GM20431 (cell line): ENCODE data around the gene BPIFB2.
"Not testable (repeated sequence)": the region's sequence is repeated elsewhere in the genome, so short reads cannot be mapped to it uniquely, and the experiment has no call there.

Source experiments
- in situ Hi-C: fragments of 300-500 bp; cut with MseI, MboI; formaldehyde crosslinking; loops from one replicate; pipeline ENCODE4 v1.15.0; 2020; ENCODE audit warnings: low sequenced_read_pairs; ENCODE audit not compliant: unreplicated experiment

The BPIFB2 gene

DNA sequence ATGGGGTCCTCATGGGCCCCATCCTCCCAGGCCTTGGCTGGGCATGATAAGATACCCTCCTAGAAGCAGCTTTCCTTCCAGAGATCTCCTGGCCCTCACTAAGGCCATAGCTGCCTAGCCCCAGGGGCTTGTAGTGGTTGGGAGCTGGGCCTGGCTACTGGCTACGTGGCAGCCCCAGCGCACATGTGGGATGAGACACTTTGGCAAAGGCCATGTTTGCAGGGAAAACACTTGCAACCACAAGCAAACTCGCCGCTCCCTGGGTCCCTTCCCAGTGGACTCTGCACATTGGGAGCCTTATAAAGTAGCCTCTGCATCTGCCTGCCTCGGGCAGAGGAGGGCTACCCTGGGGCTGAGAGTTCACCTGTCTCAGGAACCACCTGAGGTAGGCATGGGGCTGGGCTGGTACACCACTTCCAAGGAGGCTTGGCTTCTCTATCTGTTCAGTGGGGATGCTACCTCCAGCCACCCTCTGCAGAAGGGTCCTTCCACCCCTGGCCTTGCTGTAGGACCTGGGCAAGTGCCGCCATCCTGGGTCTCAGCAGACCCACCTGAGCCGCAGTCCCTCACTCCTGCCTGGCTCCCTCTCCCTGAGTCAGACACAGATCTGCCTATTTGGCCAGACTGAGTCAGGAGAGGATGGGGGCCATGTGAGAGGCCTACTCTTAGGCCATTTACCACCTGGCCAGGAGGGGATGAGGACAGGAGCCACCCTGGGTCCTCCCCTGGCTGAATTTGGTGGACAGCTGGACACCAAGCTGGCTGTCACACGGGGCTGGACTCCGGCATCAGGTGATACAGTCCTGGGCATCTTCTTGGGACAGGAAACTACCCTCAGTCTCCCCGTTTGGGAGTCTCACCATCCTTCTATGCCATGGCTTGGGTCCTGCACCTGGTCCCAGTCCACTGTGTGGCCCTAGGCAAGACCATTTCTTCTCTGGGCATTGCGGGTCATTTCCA lies at the start of gene BPIFB2:
TSS of gene BPIFB2 (plus strand) at position 329 of the 960 bp plus-strand sequence. CDS start 871 bp downstream, outside the sequence.
- in situ Hi-C loops, result no loop called here

DNA sequence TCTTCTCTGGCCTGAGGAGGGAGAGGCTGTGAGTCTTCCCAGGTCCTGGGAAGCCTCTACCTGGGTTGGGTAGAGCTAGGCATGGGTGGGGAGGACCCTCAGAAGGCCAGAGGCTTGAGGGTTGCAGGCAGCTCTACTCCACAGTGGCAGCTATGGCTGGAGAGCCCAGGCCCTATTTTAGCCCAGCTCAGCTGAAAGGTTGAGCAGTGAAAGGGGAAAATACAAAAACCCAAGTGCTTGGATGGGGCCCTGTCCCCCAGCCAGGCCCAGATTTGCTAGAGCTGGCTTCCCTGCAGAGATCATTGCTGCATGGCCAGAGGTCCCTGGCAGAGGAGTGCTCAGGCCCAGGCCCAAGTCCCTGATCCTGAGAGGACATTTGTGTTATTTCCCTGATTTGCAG lies 48.9 kb upstream of the BPIFB2 start:
- in situ Hi-C loops, result no loop called here

DNA sequence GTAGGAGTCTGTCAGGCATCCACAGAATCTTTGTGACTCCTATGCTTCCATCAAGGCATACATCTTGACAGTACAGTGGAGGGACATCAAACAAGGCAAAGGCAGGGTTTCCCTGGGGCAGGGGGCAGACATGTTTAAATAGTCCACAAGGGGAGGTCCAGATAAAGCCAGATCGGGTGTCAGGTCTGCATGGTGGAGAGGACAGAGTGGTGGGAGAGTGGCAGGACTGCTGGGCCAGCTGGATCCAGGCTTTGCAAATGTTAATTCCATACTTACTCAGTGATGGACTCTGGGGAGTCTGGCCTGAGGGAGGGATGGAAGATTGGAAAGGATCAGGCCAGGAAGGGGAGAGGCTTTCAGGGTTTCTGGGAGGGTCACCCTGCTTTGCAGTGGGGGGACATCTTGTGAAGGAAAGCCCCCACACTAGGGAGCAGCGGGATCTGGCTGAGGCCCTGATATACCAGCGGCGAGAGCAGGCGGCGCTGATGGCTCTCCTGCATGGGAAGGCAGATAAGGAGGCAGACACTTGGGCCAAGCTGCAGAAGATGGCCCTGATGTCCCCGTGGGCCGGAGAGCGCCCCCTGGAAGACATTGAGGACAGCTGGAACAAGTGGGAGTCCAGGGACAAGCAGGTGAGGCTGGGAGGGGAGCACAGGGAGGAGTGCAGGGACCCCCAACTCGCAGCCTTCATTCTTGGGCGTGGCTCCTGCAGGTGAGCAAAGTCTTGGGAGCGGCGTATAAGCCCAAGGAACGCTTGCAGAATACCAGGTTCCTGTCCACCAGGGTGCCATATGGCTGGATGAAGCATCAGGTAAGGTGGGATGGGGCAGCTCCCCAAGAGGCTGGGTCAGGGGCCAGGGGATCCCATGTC lies 47.9 kb upstream of the BPIFB2 start:
- in situ Hi-C loops, result no loop called here

DNA sequence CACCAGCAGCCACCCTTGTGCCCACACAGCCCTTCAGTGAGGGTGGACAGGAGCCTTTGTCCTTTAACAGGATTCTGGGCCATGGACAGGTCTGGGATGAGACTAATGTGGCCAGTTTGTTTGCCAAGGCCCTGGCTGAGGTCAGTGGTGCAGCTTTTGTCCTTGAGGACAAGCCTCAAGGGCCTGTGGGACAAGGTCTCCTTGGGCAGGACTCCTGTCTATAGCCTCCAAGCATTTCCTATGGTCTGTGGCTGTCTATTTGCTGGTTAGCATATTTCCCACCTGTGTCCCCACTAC lies 47.3 kb upstream of the BPIFB2 start:
- in situ Hi-C loops, result no loop called here

DNA sequence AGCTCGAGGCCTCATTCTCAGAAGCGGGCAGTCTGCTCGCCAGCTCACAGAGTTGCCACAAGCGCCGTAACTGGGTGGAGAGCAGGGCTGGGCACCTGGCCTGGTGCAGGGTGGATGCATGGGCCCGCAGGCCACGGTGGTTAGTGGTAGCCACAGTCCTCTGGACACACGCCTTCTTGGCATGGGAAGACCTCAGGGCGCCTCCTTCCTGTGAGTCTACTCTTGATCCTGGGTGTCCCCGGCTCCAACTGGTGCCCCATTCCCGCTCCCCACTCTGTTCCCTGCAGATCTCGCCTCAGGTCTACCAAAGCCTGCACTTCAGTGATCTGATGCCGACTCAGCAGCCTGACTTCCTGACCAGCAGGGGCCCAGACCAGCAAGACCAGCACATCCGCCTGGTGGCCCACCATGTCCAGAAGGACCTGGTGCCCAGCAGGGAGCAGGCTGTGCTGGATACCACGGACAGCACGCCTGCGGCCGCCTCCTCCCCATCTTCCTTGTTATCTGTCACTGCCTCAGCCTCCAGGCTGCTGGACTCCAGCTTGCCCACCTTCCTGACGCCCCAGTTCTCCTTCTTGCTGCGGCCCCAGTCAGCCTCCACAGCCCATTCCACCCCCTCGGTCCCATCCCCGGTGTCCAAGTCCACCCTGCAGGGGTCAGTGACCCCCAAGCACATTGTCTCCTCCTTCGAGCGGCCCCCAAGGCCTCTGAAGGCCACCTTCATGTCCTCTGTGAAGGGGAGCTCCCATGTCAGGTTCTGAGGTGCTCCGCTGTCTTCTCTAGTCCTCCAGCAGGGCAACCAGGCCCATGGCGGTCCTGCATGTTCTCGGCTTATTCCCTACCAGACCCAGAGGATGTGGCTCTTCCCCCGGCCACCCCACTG lies 46.4 kb upstream of the BPIFB2 start:
- in situ Hi-C loops, result no loop called here

- in situ Hi-C loops, result no loop called here
Measured at GRCh38 chr20:32962053-32962452, 45.5 kb upstream of the BPIFB2 start.

GRCh38 chr20:32962646-32963045 lies 44.9 kb upstream of the BPIFB2 start:
- in situ Hi-C loops, result not testable (repeated sequence)

GRCh38 chr20:32963176-32963575 lies 44.3 kb upstream of the BPIFB2 start:
- in situ Hi-C loops, result no loop called here

DNA sequence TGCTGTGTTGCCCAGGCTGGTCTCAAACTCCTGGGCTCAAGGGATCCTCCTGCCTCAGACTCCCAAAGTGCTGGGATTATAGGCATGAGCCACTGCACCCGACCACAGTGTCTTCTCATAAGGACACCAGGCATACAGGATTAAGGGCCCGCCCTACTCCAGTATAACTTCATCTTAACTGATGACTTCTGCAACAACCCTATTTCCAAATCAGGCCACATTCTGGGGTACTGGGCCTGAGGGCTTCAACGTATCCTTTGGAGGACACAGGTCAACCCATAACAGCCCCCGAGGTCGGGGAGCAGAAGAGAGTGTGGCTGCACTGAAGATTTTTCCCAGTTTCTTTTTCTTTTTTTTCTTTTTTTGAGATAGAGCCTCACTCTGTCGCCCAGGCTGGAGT lies 42.9 kb upstream of the BPIFB2 start:
- in situ Hi-C loops, result no loop called here

DNA sequence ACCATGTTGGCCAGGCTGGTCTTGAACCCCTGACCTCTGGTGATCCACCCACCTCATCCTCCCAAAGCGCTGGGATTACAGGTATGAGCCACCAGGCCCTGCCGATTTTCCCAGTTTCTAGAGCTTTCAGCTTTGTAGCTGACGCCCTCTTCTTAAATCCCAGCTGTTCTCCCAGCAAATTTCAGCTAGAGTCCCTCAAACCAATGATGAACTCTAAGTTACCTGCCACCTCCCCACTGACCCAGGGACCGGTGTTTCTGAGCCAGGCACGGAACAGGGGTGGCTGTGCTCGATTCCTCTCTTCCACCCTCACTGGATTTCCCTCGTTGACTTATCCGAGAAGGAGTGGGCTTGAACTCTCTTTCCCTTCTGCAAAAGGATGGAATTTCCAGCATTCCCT lies 42.4 kb upstream of the BPIFB2 start:
- in situ Hi-C loops, result no loop called here

- in situ Hi-C loops, result no loop called here
Measured at GRCh38 chr20:32965581-32966373, 41.7 kb upstream of the BPIFB2 start.

- in situ Hi-C loops, result no loop called here
Measured at GRCh38 chr20:32966382-32966781, 41.1 kb upstream of the BPIFB2 start.

DNA sequence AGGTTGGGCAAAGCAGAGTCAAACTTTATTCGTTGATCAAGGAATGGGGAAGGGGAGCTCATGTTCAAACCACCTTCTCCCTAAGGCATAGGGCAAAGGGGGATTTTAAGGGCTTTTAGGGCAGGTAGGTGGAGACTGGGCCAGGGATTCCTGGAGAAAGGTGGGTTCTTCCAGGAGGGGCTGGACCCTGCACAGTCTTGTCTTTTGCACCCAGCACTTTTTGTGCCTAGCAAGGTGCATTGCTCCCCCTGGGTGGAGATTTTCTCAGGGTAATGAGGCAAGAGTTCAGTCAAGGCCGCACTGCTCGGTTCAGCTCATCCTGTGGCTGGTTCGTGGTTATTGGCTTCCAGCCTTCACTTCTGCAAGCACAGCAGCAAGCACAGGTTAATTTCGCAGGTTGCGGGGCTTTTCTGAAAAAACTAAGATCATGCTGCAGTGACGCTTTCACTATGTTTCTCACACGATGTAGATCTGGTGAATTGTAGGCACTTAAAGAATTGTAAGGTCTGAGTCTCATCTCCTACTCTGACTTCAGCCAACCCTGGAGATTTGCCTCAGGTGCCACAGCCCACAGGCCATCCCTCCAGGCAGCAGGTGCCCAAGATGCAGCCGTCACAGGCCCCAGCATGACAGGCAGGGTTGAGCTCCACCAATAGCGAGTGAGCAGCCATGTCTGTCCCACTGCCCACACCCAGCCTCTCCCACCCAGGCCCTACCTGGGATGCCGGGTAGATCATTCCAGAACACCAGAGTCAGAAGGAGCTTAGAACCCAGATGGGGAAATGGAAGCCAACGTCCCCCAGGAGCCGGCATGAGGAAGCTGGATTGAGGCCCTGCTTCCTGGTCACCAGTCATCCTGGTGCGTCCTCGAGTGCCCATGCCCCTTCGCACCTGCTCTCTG lies 40.4 kb upstream of the BPIFB2 start:
- in situ Hi-C loops, result no loop called here

- in situ Hi-C loops, result no loop called here
Measured at GRCh38 chr20:32967961-32968457, 39.5 kb upstream of the BPIFB2 start.

- in situ Hi-C loops, result no loop called here
Measured at GRCh38 chr20:32968478-32969241, 38.8 kb upstream of the BPIFB2 start.

GRCh38 chr20:32969356-32970114 lies 38.0 kb upstream of the BPIFB2 start:
- in situ Hi-C loops, result no loop called here
